Bronchial epithelial cell (primary cell): ENCODE data around the gene MAFG. TPM values are rescaled to one million over a fixed set of nuclear protein-coding genes. Genes with fewer than 3 reads are reported as not detected.
A peak's percentile ranks its signal among the peaks of the same experiment; 100 is the strongest.

Experiments
- DNase-seq: peaks from one replicate; pipeline ENCODE4 v3.0.0-alpha.2; 2010; ENCODE audit warnings: low read depth
- FAIRE-seq: peaks from 2 replicates; lab custom pipeline; 2011; peaks lifted over from hg19 to GRCh38; lab: Jason Lieb, UNC
- H3K27me3 ChIP-seq: 2 replicates; pipeline ENCODE4 v1.5.1; 2011; ENCODE audit warnings: low read length; ENCODE audit not compliant: control insufficient read depth, insufficient read depth
- H3K36me3 ChIP-seq: 2 replicates; pipeline ENCODE4 v1.5.1; 2011; ENCODE audit warnings: low read length; ENCODE audit not compliant: control insufficient read depth, insufficient read depth
- H3K4me3 ChIP-seq: 2 replicates; pipeline ENCODE4 v1.5.1; 2011; ENCODE audit warnings: mild to moderate bottlenecking, low read depth, low read length, control low read depth
- CTCF ChIP-seq: IDR thresholded peaks from 2 replicates; pipeline ENCODE4 v1.5.1; 2011; ENCODE audit warnings: mild to moderate bottlenecking, moderate library complexity, low read length, control low read depth, inconsistent platforms; ENCODE audit not compliant: insufficient read depth, severe bottlenecking
- total RNA-seq: library from RNA; depleted of rRNA; stranded (reverse); fragments of >200 nt; gene quantifications from 2 replicates; pipeline ENCODE4 v1.2.1, GENCODE V29; 2014

MAFG gene
- total RNA-seq, 1 donor from 2014 or later: 16.8 TPM

GRCh38 chr17:81915331-81915730, 12.2 kb downstream of the MAFG start:
- no peak for DNase-seq
- no peak for TF ChIP-seq CTCF
- no peak for FAIRE-seq

GRCh38 chr17:81914103-81914850, 13.3 kb downstream of the MAFG start:
- FAIRE-seq (no peak), DNase-seq (no peak)
- Histone ChIP-seq H3K36me3 (peaks cover 38% of the 10 kb centered on the region), H3K4me3 (no peak overlapping the region), H3K27me3 (no peaks in the 10 kb centered on the region)
- no peak for TF ChIP-seq CTCF

More at GRCh38 chr17:81915331-81915730, 12.2 kb downstream of the MAFG start:
- Histone ChIP-seq H3K4me3 (no peak overlapping the region), H3K27me3 (no peaks in the 10 kb centered on the region), H3K36me3 (peaks cover 39% of the 10 kb centered on the region)

- Histone ChIP-seq H3K4me3 (no peak overlapping the region), H3K27me3 (no peaks in the 10 kb centered on the region), H3K36me3 (peaks cover 45% of the 10 kb centered on the region)
- no peak for TF ChIP-seq CTCF
- DNase-seq: no peak
- FAIRE-seq: no peak
These were observed 14.0 kb downstream of the MAFG start for GRCh38 chr17:81913394-81914102.

GRCh38 chr17:81912441-81913309, 14.9 kb downstream of the MAFG start:
- peak; percentile 48 for DNase-seq
- no peak for TF ChIP-seq CTCF

DNA sequence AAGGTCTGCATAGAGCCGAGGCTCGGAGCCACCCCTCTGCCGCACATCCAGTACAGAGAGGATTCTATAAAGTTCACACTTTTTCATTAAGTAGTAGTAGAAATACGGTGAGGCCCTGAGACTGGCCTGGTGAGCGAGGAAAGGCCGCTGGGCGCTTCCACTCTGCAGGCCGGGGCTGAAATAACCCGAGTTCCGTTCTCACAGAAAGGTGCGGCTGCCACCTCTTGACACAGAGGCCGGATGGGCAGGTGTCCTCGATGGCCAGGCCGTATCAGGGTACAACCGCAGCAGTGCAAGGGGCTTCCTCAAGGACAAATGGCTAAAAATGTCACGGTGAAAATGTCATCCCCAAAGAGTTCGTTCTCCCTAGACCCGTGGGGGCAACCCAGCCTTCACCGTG, 15.6 kb downstream of the MAFG start:
- FAIRE-seq: no peak
- no peak for DNase-seq
- H3K36me3 ChIP-seq: peaks cover 56% of the 10 kb centered on the region
- H3K4me3 ChIP-seq: no peak overlapping the region
- TF ChIP-seq CTCF: no peak
- no peaks in the 10 kb centered on the region for H3K27me3 ChIP-seq

More at GRCh38 chr17:81912441-81913309, 14.9 kb downstream of the MAFG start:
- H3K4me3 ChIP-seq: no peak overlapping the region
- peaks cover 51% of the 10 kb centered on the region for H3K36me3 ChIP-seq
- H3K27me3 ChIP-seq: no peaks in the 10 kb centered on the region
- FAIRE-seq: no peak
